Measurements from ENCODE around the gene RADIL. TPM values are rescaled to one million over a fixed set of nuclear protein-coding genes. Genes with fewer than 3 reads are reported as not detected.

RADIL gene
- total and polyA plus RNA-seq, 9 of the 15 experiments (the other 6 are each of a cell fraction or from before 2014, with no cell fraction given), result 0.06 to 8.1 (median 1.9) TPM; not detected in 1

DNA sequence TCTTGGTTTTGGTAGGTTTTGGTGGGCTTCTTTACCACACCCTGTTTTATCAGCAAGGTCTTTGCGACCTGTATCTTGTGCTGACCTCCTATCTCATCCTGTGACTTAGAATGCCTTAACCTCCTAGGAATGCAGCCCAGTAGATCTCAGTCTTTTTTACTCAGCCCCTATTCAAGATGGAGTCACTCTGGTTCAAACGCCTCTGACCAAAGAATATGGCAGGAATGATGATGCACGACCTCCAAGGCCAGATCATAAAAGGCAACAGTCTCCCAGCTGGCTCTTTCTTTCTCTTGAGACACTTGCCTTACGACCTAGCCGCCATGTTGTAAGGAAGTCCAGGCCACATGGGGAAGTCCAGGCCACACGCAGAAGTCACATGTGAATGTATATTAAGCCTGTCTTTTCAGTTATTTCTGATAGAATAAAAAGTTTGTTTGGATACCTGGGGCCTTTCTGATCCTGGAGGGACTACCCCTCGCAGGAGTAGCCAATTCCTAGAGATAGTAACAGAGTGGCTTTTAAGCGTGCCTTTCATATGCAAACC is 10.5 kb upstream of the RADIL start:
- ATAC-seq, result no peak; the same call in 2 of the 3 replicates
- Histone ChIP-seq H3K27ac (ENCODE audit: extremely low read depth, low read depth, low read length) (no peak overlapping the region), H3K36me3 (ENCODE audit: control insufficient read depth, insufficient read depth, low read length) (no peaks in the 10 kb centered on the region), H3K79me2 (ENCODE audit: control insufficient read depth, insufficient read depth, low read length) (no peaks in the 10 kb centered on the region), H3K9me3 (replicated peaks; ENCODE audit: control insufficient read depth, insufficient read depth, low read depth, low read length) (no peaks in the 10 kb centered on the region; the same call in 1 of the 2 replicates), H3K27me3 (ENCODE audit: control insufficient read depth in 2 of 2, insufficient read depth in 2 of 2, low read length in 2 of 2) (peaks cover 8 to 29% of the 10 kb centered on the region in 2 experiments), H3K4me2 (ENCODE audit: insufficient read depth, low read length) (no peak overlapping the region), H3K9me1 (ENCODE audit: control insufficient read depth, insufficient read depth, low read length) (no peaks in the 10 kb centered on the region), H3K4me1 (replicated peaks in 1 of 2; ENCODE audit: control insufficient read depth in 2 of 2, insufficient read depth in 2 of 2, low read length in 2 of 2) (no peaks in the 10 kb centered on the region; a peak in 1 of 5 replicates), H2AFZ (ENCODE audit: low read depth, low read length) (no peak overlapping the region), H3K9ac (ENCODE audit: insufficient read depth in 1 of 2, low read depth in 2 of 2, low read length in 2 of 2) (no peak overlapping the region), H3K4me3 (no peak overlapping the region), H4K20me1 (replicated peaks; ENCODE audit: control insufficient read depth, insufficient read depth, low read length) (no peaks in the 10 kb centered on the region)
- 45% methylated on average over 8 of the region's 8 CpGs for WGBS (ENCODE audit: insufficient coverage, low coverage, missing lambda C conversion rate)
- ChIA-PET POLR2A (interaction anchor here (0.6 to 1.1 kb wide), 2 partner anchors 94 to 359 kb away, joined by 3 read pairs; no protein-coding TSS in a partner anchor), CTCF (ENCODE audit: low intra/inter-chr PET ratio) (no interaction called here)
- FAIRE-seq, result no peak
- no TSS peak for BruUV-seq (replicated peaks)
- intact Hi-C loops (cut with micrococcal nuclease) (no loop called here), in situ Hi-C loops (cut with MboI) (no loop called here)
- DNase-seq (ENCODE audit: extremely low read depth in 1 of 4, low spot score in 3 of 4), result no peak
- TF ChIP-seq, protein P1, sequence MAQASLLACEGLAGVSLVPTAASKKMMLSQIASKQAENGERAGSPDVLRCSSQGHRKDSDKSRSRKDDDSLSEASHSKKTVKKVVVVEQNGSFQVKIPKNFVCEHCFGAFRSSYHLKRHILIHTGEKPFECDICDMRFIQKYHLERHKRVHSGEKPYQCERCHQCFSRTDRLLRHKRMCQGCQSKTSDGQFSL (CRISPR knock-in tag; IDR thresholded peaks at IDR 0.05), result no peak
- TF ChIP-seq, protein P1 (tag; IDR thresholded peaks at IDR 0.05), result 0 out of 4 replicates have a peak, but pooled peaks of 1 of the 2 experiments have one; percentile 40
- TF ChIP-seq YY1 (IDR thresholded peaks at IDR 0.05; ENCODE audit: borderline replicate concordance in 1 of 3, control insufficient read depth in 1 of 3, extremely low read depth in 1 of 3, insufficient read depth in 3 of 3, insufficient read length in 1 of 3, insufficient replicate concordance in 2 of 3, low read depth in 1 of 3, low read length in 2 of 3), result peak in 1 of 3 experiments; percentile 79
- TF ChIP-seq ZNF24 (IDR thresholded peaks at IDR 0.05), result no peak
- TF ChIP-seq TEAD1 (CRISPR knock-in tag; IDR thresholded peaks at IDR 0.05), result 0 out of 4 replicates have a peak, but pooled peaks of 1 of the 2 experiments have one; percentile 34
- peak; percentile 78 for TF ChIP-seq PTTG1 (tag; IDR thresholded peaks at IDR 0.05; ENCODE audit: low read depth)
- no peak for TF ChIP-seq GTF2A2 (tag; IDR thresholded peaks at IDR 0.05)
- 0 out of 2 replicates have a peak, but pooled peaks have one; percentile 30 for TF ChIP-seq CXXC5 (CRISPR knock-in tag; IDR thresholded peaks at IDR 0.05)
- peak; percentile 82 for TF ChIP-seq ZNF311 (CRISPR knock-in tag; IDR thresholded peaks at IDR 0.05)
- no peak for TF ChIP-seq NR2C1 (IDR thresholded peaks at IDR 0.05)
- TF ChIP-seq NR2C1 (tag; IDR thresholded peaks at IDR 0.05), result peak; percentile 31; the same call in 1 of the 2 replicates
- peak; percentile 49; the same call in 1 of the 2 replicates for TF ChIP-seq DMBX1 (CRISPR knock-in tag; IDR thresholded peaks at IDR 0.05; ENCODE audit: borderline replicate concordance)
- TF ChIP-seq ZNF583 (CRISPR knock-in tag; IDR thresholded peaks at IDR 0.05), result 0 out of 2 replicates have a peak, but pooled peaks have one; percentile 50
- TF ChIP-seq NR4A1 (CRISPR knock-in tag; IDR thresholded peaks at IDR 0.05), result no peak
- peak; percentile 89 for TF ChIP-seq NR4A1 (tag; IDR thresholded peaks at IDR 0.05)
- TF ChIP-seq, protein P2, sequence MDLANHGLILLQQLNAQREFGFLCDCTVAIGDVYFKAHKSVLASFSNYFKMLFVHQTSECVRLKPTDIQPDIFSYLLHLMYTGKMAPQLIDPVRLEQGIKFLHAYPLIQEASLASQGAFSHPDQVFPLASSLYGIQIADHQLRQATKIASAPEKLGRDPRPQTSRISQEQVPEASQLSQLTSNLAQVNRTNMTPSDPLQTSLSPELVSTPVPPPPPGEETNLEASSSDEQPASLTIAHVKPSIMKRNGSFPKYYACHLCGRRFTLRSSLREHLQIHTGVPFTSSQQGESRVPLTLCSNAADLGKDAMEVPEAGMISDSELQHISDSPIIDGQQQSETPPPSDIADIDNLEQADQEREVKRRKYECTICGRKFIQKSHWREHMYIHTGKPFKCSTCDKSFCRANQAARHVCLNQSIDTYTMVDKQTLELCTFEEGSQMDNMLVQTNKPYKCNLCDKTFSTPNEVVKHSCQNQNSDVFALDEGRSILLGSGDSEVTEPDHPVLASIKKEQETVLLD (IDR thresholded peaks at IDR 0.05), result no peak
- TF ChIP-seq, protein P3, sequence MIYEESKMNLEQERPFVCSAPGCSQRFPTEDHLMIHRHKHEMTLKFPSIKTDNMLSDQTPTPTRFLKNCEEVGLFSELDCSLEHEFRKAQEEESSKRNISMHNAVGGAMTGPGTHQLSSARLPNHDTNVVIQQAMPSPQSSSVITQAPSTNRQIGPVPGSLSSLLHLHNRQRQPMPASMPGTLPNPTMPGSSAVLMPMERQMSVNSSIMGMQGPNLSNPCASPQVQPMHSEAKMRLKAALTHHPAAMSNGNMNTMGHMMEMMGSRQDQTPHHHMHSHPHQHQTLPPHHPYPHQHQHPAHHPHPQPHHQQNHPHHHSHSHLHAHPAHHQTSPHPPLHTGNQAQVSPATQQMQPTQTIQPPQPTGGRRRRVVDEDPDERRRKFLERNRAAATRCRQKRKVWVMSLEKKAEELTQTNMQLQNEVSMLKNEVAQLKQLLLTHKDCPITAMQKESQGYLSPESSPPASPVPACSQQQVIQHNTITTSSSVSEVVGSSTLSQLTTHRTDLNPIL (CRISPR knock-in tag; IDR thresholded peaks at IDR 0.05), result no peak
- peak; percentile 54; the same call in 1 of the 2 replicates for TF ChIP-seq PTRF (tag; IDR thresholded peaks at IDR 0.05)
- peak; percentile 67 for TF ChIP-seq SMAD4 (CRISPR knock-in tag; conservative IDR thresholded peaks at IDR 0.05)
- no peak for TF ChIP-seq LCOR (CRISPR knock-in tag; IDR thresholded peaks at IDR 0.05)
